Smooth muscle cell (in vitro differentiated cells): Measurements from ENCODE around the gene C21orf58. TPM values are rescaled to one million over a fixed set of nuclear protein-coding genes. Genes with fewer than 3 reads are reported as not detected.

Source experiments
- DNase-seq: peaks from one replicate; lab custom pipeline; 2025; ENCODE audit not compliant: unreplicated experiment; lab: John Stamatoyannopoulos, UW
- H2AFZ ChIP-seq: fragments of 200-600 bp; sonication (generic); 2 replicates; pipeline ENCODE4 v1.6.0; 2016; ENCODE audit warnings: antibody characterized with exemption, low read depth, mild to moderate bottlenecking
- H3F3A ChIP-seq: fragments of 200-600 bp; sonication (generic); 2 replicates; pipeline ENCODE4 v1.6.0; 2017; ENCODE audit warnings: antibody characterized with exemption, low read depth
- H3K27ac ChIP-seq: fragments of 200-600 bp; sonication (generic); 2 replicates; pipeline ENCODE4 v1.5.1; 2016; ENCODE audit warnings: low read depth, mild to moderate bottlenecking
- H3K27me3 ChIP-seq: fragments of 200-600 bp; sonication (generic); 2 replicates; pipeline ENCODE4 v1.6.1; 2016; ENCODE audit warnings: low read depth, mild to moderate bottlenecking
- H3K36me3 ChIP-seq: fragments of 200-600 bp; sonication (generic); 2 replicates; pipeline ENCODE4 v1.5.1; 2016; ENCODE audit warnings: low read depth
- H3K4me1 ChIP-seq: fragments of 200-600 bp; sonication (generic); 2 replicates; pipeline ENCODE4 v1.5.1; 2016; ENCODE audit warnings: low read depth
- H3K4me2 ChIP-seq: fragments of 200-600 bp; sonication (generic); 2 replicates; pipeline ENCODE4 v1.6.0; 2016; ENCODE audit warnings: mild to moderate bottlenecking
- H3K4me3 ChIP-seq: fragments of 200-600 bp; sonication (generic); 2 replicates; pipeline ENCODE4 v1.5.1; 2016; ENCODE audit warnings: mild to moderate bottlenecking
- H3K79me2 ChIP-seq: fragments of 200-600 bp; sonication (generic); 2 replicates; pipeline ENCODE4 v1.6.0; 2016; ENCODE audit warnings: low read depth, mild to moderate bottlenecking
- H3K9ac ChIP-seq: fragments of 200-600 bp; sonication (generic); 2 replicates; pipeline ENCODE4 v1.6.0; 2016; ENCODE audit warnings: low read depth
- H3K9me3 ChIP-seq: fragments of 200-600 bp; sonication (generic); replicated peaks from 2 replicates; pipeline ENCODE4 v1.5.1; 2016; ENCODE audit warnings: low read depth
- H4K20me1 ChIP-seq: fragments of 200-600 bp; sonication (generic); 2 replicates; pipeline ENCODE4 v1.6.0; 2016; ENCODE audit warnings: low read depth
- WGBS: methylation state at CpG from one replicate; pipeline ENCODE4 v1.1.7; 2016; ENCODE audit warnings: low lambda C conversion rate; 5-methylcytosine and 5-hydroxymethylcytosine counted together
- polyA plus RNA-seq: library from polyadenylated mRNA; unstranded; fragments of >200 nt; fragmentation: Nextera tagmentation; extraction: Ambion mirVana; gene quantifications from 2 replicates; pipeline ENCODE4 v1.2.1, GENCODE V29; 2016
- total RNA-seq: library from RNA; depleted of rRNA; stranded (reverse); fragments of >200 nt; gene quantifications from 2 replicates; pipeline ENCODE4 v1.2.3, GENCODE V29; 2014
- TF ChIP-seq, protein P1 (sequence below): fragments of 200-600 bp; sonication (generic); IDR thresholded peaks from 2 replicates; pipeline ENCODE4 v1.5.1; 2017; ENCODE audit warnings: borderline replicate concordance, mild to moderate bottlenecking, antibody characterized with exemption; ENCODE audit not compliant: insufficient read depth, poor library complexity, severe bottlenecking

C21orf58 gene
- total and polyA plus RNA-seq, 2 experiments from 2014 or later: 3.9 to 4.5 TPM

DNA sequence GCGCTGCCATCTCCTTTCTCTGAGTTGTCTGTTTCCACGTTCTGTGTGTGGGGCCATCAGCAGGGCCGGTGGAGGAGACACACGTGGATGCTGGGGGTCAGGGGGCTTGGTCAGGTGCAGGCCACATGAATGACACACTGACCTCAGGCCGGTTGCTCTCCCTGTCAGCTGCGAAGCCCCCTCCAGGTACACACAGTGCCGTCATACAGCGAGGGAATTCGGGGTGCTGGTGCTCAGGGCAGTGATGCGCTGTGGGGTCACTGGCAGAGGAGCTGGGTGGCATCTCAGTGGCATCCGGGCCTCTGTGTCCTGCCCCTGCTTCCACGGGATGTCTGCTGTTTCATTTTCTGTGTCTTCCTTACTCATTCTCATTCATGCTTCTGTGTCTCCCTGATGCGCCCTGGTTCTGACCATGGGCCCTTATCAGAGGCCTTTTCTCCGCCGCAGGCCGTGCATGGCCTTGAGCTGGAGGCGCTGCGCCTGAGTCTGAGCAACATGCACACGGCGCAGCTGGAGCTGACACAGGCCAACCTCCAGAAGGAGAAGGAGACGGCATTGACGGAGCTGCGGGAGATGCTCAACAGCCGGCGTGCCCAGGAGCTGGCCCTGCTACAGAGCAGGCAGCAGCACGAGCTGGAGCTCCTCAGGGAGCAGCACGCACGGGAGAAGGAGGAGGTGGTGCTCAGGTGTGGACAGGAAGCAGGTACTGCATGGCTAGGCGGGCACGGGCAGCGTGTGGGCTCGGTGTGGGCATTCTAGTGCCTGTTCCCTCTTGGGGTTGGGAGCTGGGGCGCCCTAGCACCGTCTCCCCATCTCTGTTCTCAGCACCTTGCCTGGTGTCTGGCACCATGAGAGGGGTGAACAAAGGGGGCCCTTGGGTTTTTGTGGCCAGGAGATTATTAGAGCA is 22.9 kb upstream of the C21orf58 start:
- no peak for DNase-seq
- peaks cover 7% of the 10 kb centered on the region for H4K20me1 ChIP-seq
- WGBS: 95% methylated on average over 33 of the region's 34 CpGs
- H3K27ac ChIP-seq: no peak overlapping the region
- TF ChIP-seq, protein P1, sequence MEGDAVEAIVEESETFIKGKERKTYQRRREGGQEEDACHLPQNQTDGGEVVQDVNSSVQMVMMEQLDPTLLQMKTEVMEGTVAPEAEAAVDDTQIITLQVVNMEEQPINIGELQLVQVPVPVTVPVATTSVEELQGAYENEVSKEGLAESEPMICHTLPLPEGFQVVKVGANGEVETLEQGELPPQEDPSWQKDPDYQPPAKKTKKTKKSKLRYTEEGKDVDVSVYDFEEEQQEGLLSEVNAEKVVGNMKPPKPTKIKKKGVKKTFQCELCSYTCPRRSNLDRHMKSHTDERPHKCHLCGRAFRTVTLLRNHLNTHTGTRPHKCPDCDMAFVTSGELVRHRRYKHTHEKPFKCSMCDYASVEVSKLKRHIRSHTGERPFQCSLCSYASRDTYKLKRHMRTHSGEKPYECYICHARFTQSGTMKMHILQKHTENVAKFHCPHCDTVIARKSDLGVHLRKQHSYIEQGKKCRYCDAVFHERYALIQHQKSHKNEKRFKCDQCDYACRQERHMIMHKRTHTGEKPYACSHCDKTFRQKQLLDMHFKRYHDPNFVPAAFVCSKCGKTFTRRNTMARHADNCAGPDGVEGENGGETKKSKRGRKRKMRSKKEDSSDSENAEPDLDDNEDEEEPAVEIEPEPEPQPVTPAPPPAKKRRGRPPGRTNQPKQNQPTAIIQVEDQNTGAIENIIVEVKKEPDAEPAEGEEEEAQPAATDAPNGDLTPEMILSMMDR: no peak
- no peaks in the 10 kb centered on the region for H3K9me3 ChIP-seq
- peaks cover 1% of the 10 kb centered on the region for H3K79me2 ChIP-seq
- H3F3A ChIP-seq: no peaks in the 10 kb centered on the region
- H3K4me1 ChIP-seq: no peaks in the 10 kb centered on the region
- no peaks in the 10 kb centered on the region for H3K27me3 ChIP-seq
- no peaks in the 10 kb centered on the region for H3K36me3 ChIP-seq
- no peak overlapping the region for H3K9ac ChIP-seq
- no peak overlapping the region for H3K4me2 ChIP-seq
- H2AFZ ChIP-seq: no peak overlapping the region
- no peak overlapping the region for H3K4me3 ChIP-seq

DNA sequence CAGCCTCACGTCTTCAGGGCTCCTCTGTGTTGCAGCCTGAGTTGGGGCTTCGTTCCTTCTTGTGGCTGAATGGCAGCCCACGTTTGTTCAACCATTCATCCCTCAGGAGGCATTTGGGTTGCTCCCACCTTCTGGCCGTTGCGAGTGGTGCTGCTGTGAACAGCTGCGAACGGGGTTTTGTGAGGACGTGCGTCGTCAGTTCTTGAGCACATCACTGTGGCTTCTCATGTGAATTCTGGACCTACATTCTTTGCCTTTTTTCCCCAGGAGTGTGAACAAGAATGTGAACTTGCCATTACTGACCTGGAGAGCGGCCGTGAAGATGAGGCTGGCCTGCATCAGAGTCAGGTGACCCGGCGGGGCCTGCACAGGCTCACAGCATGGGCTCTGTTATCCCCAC is 22.2 kb upstream of the C21orf58 start:
- H3K27me3 ChIP-seq: no peaks in the 10 kb centered on the region
- H3K4me2 ChIP-seq: no peak overlapping the region
- no peaks in the 10 kb centered on the region for H3K4me1 ChIP-seq
- no peaks in the 10 kb centered on the region for H3K36me3 ChIP-seq
- TF ChIP-seq, protein P1: no peak
- no peak overlapping the region for H3K27ac ChIP-seq
- WGBS: 95% methylated on average over 14 of the region's 14 CpGs
- no peaks in the 10 kb centered on the region for H3K9me3 ChIP-seq
- H3F3A ChIP-seq: no peaks in the 10 kb centered on the region
- H3K9ac ChIP-seq: no peak overlapping the region
- no peak overlapping the region for H2AFZ ChIP-seq
- peaks cover 7% of the 10 kb centered on the region for H3K79me2 ChIP-seq
- H3K4me3 ChIP-seq: no peak overlapping the region
- no peak for DNase-seq
- peaks cover 7% of the 10 kb centered on the region for H4K20me1 ChIP-seq

DNA sequence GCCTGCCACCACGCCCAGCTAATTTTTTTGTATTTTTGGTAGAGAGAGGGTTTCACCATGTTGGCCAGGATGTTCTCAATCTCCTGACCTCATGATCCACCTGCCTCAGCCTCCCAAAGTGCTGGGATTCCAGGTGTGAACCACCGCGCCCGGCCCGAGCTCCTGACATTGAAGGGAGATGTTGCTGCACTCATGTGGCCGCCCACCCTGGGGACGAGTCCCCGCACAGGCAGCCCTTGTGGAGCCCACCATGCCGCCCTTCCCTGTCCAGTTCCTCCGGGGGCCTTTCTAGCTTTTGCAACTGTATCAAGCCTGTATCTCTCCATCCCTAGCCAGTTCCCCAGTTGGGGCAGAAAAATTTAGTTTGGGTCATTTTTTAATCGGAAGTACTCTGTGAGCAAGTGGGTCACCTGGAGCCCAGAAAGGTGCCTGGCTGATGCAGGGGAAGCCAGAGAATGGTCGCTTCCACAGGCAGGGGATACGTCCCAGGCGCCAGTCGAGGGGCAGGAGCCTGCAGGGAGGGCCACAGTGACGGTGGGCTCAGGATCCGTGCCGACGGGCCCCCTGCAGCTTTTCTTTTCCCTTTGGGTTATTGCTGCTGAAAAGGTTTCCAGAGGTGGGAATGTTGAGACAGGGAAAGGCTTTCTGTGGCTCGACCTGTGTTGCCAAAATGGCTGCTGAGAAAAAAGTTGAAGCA is 20.7 kb upstream of the C21orf58 start:
- Histone ChIP-seq H3K4me2 (no peak overlapping the region), H3K9ac (no peak overlapping the region), H3K27me3 (no peaks in the 10 kb centered on the region), H3K36me3 (no peaks in the 10 kb centered on the region), H3K27ac (no peak overlapping the region), H3K79me2 (peaks cover 7% of the 10 kb centered on the region), H3K4me1 (no peaks in the 10 kb centered on the region), H4K20me1 (peaks cover 7% of the 10 kb centered on the region), H3K9me3 (no peaks in the 10 kb centered on the region), H3F3A (no peaks in the 10 kb centered on the region), H3K4me3 (no peak overlapping the region), H2AFZ (no peak overlapping the region)
- TF ChIP-seq, protein P1: no peak
- no peak for DNase-seq
- WGBS: 91% methylated on average over 19 of the region's 20 CpGs
